ENCODE results near the gene PPT2. TPM values are rescaled to one million over a fixed set of nuclear protein-coding genes. Genes with fewer than 3 reads are reported as not detected.

Gene PPT2
- total RNA-seq, 1 experiment from 2014 or later = 46.3 TPM

- TF ChIP-seq, protein P1, sequence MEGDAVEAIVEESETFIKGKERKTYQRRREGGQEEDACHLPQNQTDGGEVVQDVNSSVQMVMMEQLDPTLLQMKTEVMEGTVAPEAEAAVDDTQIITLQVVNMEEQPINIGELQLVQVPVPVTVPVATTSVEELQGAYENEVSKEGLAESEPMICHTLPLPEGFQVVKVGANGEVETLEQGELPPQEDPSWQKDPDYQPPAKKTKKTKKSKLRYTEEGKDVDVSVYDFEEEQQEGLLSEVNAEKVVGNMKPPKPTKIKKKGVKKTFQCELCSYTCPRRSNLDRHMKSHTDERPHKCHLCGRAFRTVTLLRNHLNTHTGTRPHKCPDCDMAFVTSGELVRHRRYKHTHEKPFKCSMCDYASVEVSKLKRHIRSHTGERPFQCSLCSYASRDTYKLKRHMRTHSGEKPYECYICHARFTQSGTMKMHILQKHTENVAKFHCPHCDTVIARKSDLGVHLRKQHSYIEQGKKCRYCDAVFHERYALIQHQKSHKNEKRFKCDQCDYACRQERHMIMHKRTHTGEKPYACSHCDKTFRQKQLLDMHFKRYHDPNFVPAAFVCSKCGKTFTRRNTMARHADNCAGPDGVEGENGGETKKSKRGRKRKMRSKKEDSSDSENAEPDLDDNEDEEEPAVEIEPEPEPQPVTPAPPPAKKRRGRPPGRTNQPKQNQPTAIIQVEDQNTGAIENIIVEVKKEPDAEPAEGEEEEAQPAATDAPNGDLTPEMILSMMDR (conservative IDR thresholded peaks at IDR 0.05) = no peak
- peaks cover 23 to 44% of the 10 kb centered on the region in 2 experiments for H3K4me1 Mint-ChIP-seq
- Histone ChIP-seq H3T11ph (ENCODE audit: low read length) (no peak overlapping the region), H2BK5ac (ENCODE audit: insufficient read length, low read length) (no peak overlapping the region), H3K79me1 (ENCODE audit: insufficient read depth, low read depth, low read length, poor library complexity, severe bottlenecking) (no peaks in the 10 kb centered on the region), H3K4me1 (ENCODE audit: insufficient read depth, low read length) (peaks cover 8% of the 10 kb centered on the region), H3K23ac (ENCODE audit: insufficient read length, low read depth, low read length) (no peak overlapping the region), H3K9ac (ENCODE audit: extremely low read depth, insufficient read length, low read length) (no peak overlapping the region), H3K9me3 (ENCODE audit: control insufficient read depth, low read depth, low read length) (no peaks in the 10 kb centered on the region), H2BK12ac (ENCODE audit: insufficient read length, low read depth, low read length) (no peak overlapping the region), H3K18ac (ENCODE audit: insufficient read length, low read depth, low read length) (no peak overlapping the region), H3K4ac (ENCODE audit: low read depth, low read length) (no peak overlapping the region), H2BK20ac (ENCODE audit: low read depth, low read length, poor library complexity, severe bottlenecking) (no peak overlapping the region), H3K23me2 (ENCODE audit: insufficient read length, low read depth, low read length, poor library complexity, severe bottlenecking) (peaks cover 17% of the 10 kb centered on the region), H4K20me1 (ENCODE audit: control insufficient read depth, insufficient read depth, insufficient read length) (no peaks in the 10 kb centered on the region), H4K91ac (ENCODE audit: insufficient read length, low read depth, low read length) (no peak overlapping the region), H3K79me2 (ENCODE audit: insufficient read depth, low read length) (no peaks in the 10 kb centered on the region), H2AK5ac (ENCODE audit: insufficient read length, low read length) (no peak overlapping the region), H2BK15ac (ENCODE audit: low read depth, low read length) (no peak overlapping the region), H2BK120ac (ENCODE audit: low read depth, low read length, poor library complexity, severe bottlenecking) (no peak overlapping the region), H2AFZ (ENCODE audit: low read length) (no peak overlapping the region), H3K27me3 (ENCODE audit: insufficient read depth, low read length) (no peaks in the 10 kb centered on the region; the same call in 1 of the 2 replicates), H4K8ac (replicated peaks; ENCODE audit: insufficient read length, low read depth, low read length) (no peak overlapping the region), H4K5ac (ENCODE audit: insufficient read length, low read depth, low read length) (no peak overlapping the region), H3K14ac (ENCODE audit: insufficient read depth, low read length) (no peak overlapping the region), H3K27ac (ENCODE audit: insufficient read length, low read depth, low read length) (no peak overlapping the region), H3K56ac (ENCODE audit: insufficient read length, low read depth, low read length) (no peak overlapping the region), H3K4me2 (ENCODE audit: insufficient read depth, insufficient read length, low read length) (no peak overlapping the region)
- no CpG with 5 or more reads among the region's 1 CpG for WGBS (ENCODE audit: extremely low coverage, insufficient read length, low lambda C conversion rate)
- no peak for DNase-seq
- H3K36me3 Mint-ChIP-seq (ENCODE audit: insufficient read depth in 1 of 3, low read depth in 3 of 3) = peaks cover 0 to 8% (median 3%) of the 10 kb centered on the region in 3 experiments; a peak in 2 of 7 replicates
- no peaks in the 10 kb centered on the region; a peak in 1 of 5 replicates for H3K9me3 Mint-ChIP-seq
- H3K27me3 Mint-ChIP-seq (ENCODE audit: low read depth) = peaks cover 2% of the 10 kb centered on the region; the same call in 1 of the 2 replicates
- H3K27ac Mint-ChIP-seq = peak overlapping the region in 2 of 3 experiments; percentile 32 to 45; a peak in 4 of 7 replicates
- 0 out of 5 replicates have a peak overlapping the region, but pooled peaks of 1 of the 2 experiments have one; percentile 7 for H3K4me3 Mint-ChIP-seq
These were observed 7.7 kb upstream of the PPT2 start for GRCh38 chr6:32146287-32146686.
